Activated CD8-positive, alpha-beta T cell treated with anti-CD3 and anti-CD28 coated beads for 36 hours (primary cell): Measurements from ENCODE around the gene SLC23A1. TPM values are rescaled to one million over a fixed set of nuclear protein-coding genes. Genes with fewer than 3 reads are reported as not detected.

ENCODE experiments used
- ATAC-seq: fragments of 200-7000 bp; cut with Tn5 transposase; one replicate; pipeline ENCODE4 v1.10.0; 2021; ENCODE audit warnings: mild to moderate bottlenecking, moderate library complexity
- CTCF ChIA-PET: fragments of 350-600 bp; sonication (Branson Sonifier 250); formaldehyde crosslinking; loops from one replicate; lab custom pipeline; 2021; ENCODE audit warnings: antibody characterized with exemption; lab: Charles Lee
- POLR2A ChIA-PET: fragments of 350-600 bp; sonication (Branson Sonifier 250); formaldehyde crosslinking; loops from one replicate; lab custom pipeline; 2021; ENCODE audit warnings: antibody characterized with exemption; lab: Charles Lee
- DNase-seq: peaks from one replicate; pipeline ENCODE4 v3.0.0-alpha.2; 2020
- H3K27ac Mint-ChIP-seq: one replicate; pipeline ENCODE4 v1.8.0; 2021; ENCODE audit warnings: mild to moderate bottlenecking, mixed read lengths
- H3K27me3 Mint-ChIP-seq: one replicate; pipeline ENCODE4 v1.8.0; 2021; ENCODE audit warnings: mixed read lengths
- H3K36me3 Mint-ChIP-seq: one replicate; pipeline ENCODE4 v1.8.0; 2021; ENCODE audit warnings: low read depth, mixed read lengths
- H3K4me1 Mint-ChIP-seq: one replicate; pipeline ENCODE4 v1.8.0; 2021; ENCODE audit warnings: low read depth, mixed read lengths
- H3K4me3 Mint-ChIP-seq: one replicate; pipeline ENCODE4 v1.8.0; 2021; ENCODE audit warnings: mild to moderate bottlenecking, moderate library complexity, mixed read lengths
- H3K9me3 Mint-ChIP-seq: one replicate; pipeline ENCODE4 v1.8.0; 2021; ENCODE audit warnings: mixed read lengths
- CTCF ChIP-seq: fragments of 200-600 bp; IDR thresholded peaks from one replicate; pipeline ENCODE4 v1.8.0; 2022; ENCODE audit warnings: antibody characterized with exemption, mild to moderate bottlenecking
- intact Hi-C: fragments of 100-400 bp; cut with micrococcal nuclease; formaldehyde crosslinking; loops from one replicate; pipeline ENCODE4 v1.10.0; 2022
- total RNA-seq, 2 experiments: library from RNA; stranded (reverse); gene quantifications; one replicate each; pipeline ENCODE4 v1.2.3, GENCODE V29; 2021

The SLC23A1 gene
- total RNA-seq, 2 experiments from 2014 or later: 0.63 to 0.89 TPM

- TF ChIP-seq CTCF: peak; percentile 97
- peaks cover 36% of the 10 kb centered on the region for H3K36me3 Mint-ChIP-seq
- ATAC-seq: peak; percentile 69
- H3K27ac Mint-ChIP-seq: peak overlapping the region; percentile 93
- H3K4me3 Mint-ChIP-seq: peak overlapping the region; percentile 96
- DNase-seq: peak; percentile 94
- ChIA-PET CTCF (interaction anchor here (0.6 to 4.8 kb wide), 7 partner anchors 10 to 121 kb away, joined by 3 to 34 read pairs (median 3); partner anchors contain the start of genes SPATA24 and STING1), POLR2A (interaction anchor here (0.7 to 4.4 kb wide), 5 partner anchors 11 to 102 kb away, joined by 3 to 28 read pairs (median 5); partner anchors contain the start of genes MATR3, PAIP2 and SPATA24)
- no peaks in the 10 kb centered on the region for H3K27me3 Mint-ChIP-seq
- intact Hi-C loops: loop anchor here (5.0 kb wide), 2 partner anchors 51 to 96 kb away; partner anchors contain the start of gene PAIP2
- no peaks in the 10 kb centered on the region for H3K9me3 Mint-ChIP-seq
- H3K4me1 Mint-ChIP-seq: peaks cover 43% of the 10 kb centered on the region
These were observed 9.8 kb upstream of the SLC23A1 start for GRCh38 chr5:139392678-139393496.

GRCh38 chr5:139392324-139392677 lies 9.2 kb upstream of the SLC23A1 start:
- intact Hi-C loops: loop anchor here (5.0 kb wide), 2 partner anchors 50 to 95 kb away; partner anchors contain the start of gene PAIP2
- CTCF ChIA-PET: interaction anchor here (0.6 to 4.8 kb wide), 10 partner anchors 10 to 121 kb away, joined by 3 to 34 read pairs (median 3); partner anchors contain the start of genes SPATA24 and STING1
- Mint-ChIP-seq H3K27ac (peak overlapping the region; percentile 93), H3K4me1 (peaks cover 44% of the 10 kb centered on the region), H3K4me3 (peak overlapping the region; percentile 96), H3K36me3 (peaks cover 36% of the 10 kb centered on the region), H3K9me3 (no peaks in the 10 kb centered on the region), H3K27me3 (no peaks in the 10 kb centered on the region)
- DNase-seq: no peak
- no peak for ATAC-seq
- POLR2A ChIA-PET: interaction anchor here (0.7 to 4.4 kb wide), 6 partner anchors 10 to 102 kb away, joined by 3 to 28 read pairs (median 4); partner anchors contain the start of genes MATR3, SLC23A1 and SPATA24
- no peak for TF ChIP-seq CTCF

GRCh38 chr5:139391570-139392323 lies 8.7 kb upstream of the SLC23A1 start:
- H3K4me3 Mint-ChIP-seq: peak overlapping the region; percentile 96
- no peaks in the 10 kb centered on the region for H3K27me3 Mint-ChIP-seq
- peaks cover 43% of the 10 kb centered on the region for H3K4me1 Mint-ChIP-seq
- ATAC-seq: peak; percentile 1
- peaks cover 31% of the 10 kb centered on the region for H3K36me3 Mint-ChIP-seq
- ChIA-PET CTCF (interaction anchor here (0.8 to 4.8 kb wide), 13 partner anchors 11 to 117 kb away, joined by 3 to 34 read pairs (median 4); partner anchors contain the start of genes PAIP2 and SPATA24), POLR2A (interaction anchor here (0.7 to 6.3 kb wide), 13 partner anchors 9 to 115 kb away, joined by 3 to 49 read pairs (median 4); partner anchors contain the start of genes MATR3, PAIP2, SLC23A1 and SPATA24)
- H3K9me3 Mint-ChIP-seq: no peaks in the 10 kb centered on the region
- no peak for TF ChIP-seq CTCF
- DNase-seq: peak; percentile 58
- intact Hi-C loops: loop anchor here (5.0 kb wide), 2 partner anchors 49 to 94 kb away; partner anchors contain the start of gene PAIP2
- peak overlapping the region; percentile 98 for H3K27ac Mint-ChIP-seq

GRCh38 chr5:139390639-139391569 lies 7.8 kb upstream of the SLC23A1 start:
- DNase-seq (no peak), ATAC-seq (no peak)
- H3K36me3 Mint-ChIP-seq: peaks cover 27% of the 10 kb centered on the region
- POLR2A ChIA-PET: interaction anchor here (0.8 to 6.3 kb wide), 14 partner anchors 8 to 172 kb away, joined by 3 to 49 read pairs (median 4); partner anchors contain the start of genes MATR3, PAIP2, SLC23A1 and SPATA24
- CTCF ChIA-PET: interaction anchor here (0.8 to 4.8 kb wide), 11 partner anchors 10 to 174 kb away, joined by 3 to 34 read pairs (median 4); partner anchors contain the start of genes PAIP2 and SPATA24
- H3K4me1 Mint-ChIP-seq: peaks cover 49% of the 10 kb centered on the region
- intact Hi-C loops: loop anchor here (5.0 kb wide), 2 partner anchors 49 to 94 kb away; partner anchors contain the start of gene PAIP2
- H3K27me3 Mint-ChIP-seq: no peaks in the 10 kb centered on the region
- H3K9me3 Mint-ChIP-seq: no peaks in the 10 kb centered on the region
- H3K4me3 Mint-ChIP-seq: peak overlapping the region; percentile 96
- no peak for TF ChIP-seq CTCF
- H3K27ac Mint-ChIP-seq: peak overlapping the region; percentile 98
